Activated CD8-positive, alpha-beta memory T cell treated with anti-CD3 and anti-CD28 coated beads, Interleukin-2, amount 10 ng/mL, durations not matched to agents 7 days and 5 days (primary cell): ENCODE measurements around the gene RASGEF1C. TPM values are rescaled to one million over a fixed set of nuclear protein-coding genes. Genes with fewer than 3 reads are reported as not detected.
A peak's percentile ranks its signal among the peaks of the same experiment; 100 is the strongest.
"Not testable (repeated sequence)": the region's sequence is repeated elsewhere in the genome, so short reads cannot be mapped to it uniquely, and the experiment has no call there.

ENCODE experiments used
- ATAC-seq: fragments of 150-1000 bp; cut with Tn5 transposase; one replicate; pipeline ENCODE4 v1.10.0; 2021; ENCODE audit warnings: moderate library complexity
- CTCF ChIA-PET: fragments of 350-600 bp; sonication (Branson Sonifier 250); formaldehyde crosslinking; loops from one replicate; lab custom pipeline; 2021; ENCODE audit warnings: antibody characterized with exemption; lab: Charles Lee
- DNase-seq: peaks from one replicate; pipeline ENCODE4 v3.0.0-alpha.2; 2020
- H3K27ac Mint-ChIP-seq: one replicate; pipeline ENCODE4 v1.8.0; 2021; ENCODE audit warnings: mild to moderate bottlenecking, mixed read lengths
- H3K27me3 Mint-ChIP-seq: one replicate; pipeline ENCODE4 v1.8.0; 2021; ENCODE audit warnings: mixed read lengths
- H3K36me3 Mint-ChIP-seq: one replicate; pipeline ENCODE4 v1.8.0; 2021; ENCODE audit warnings: mild to moderate bottlenecking, mixed read lengths
- H3K4me1 Mint-ChIP-seq: one replicate; pipeline ENCODE4 v1.8.0; 2021; ENCODE audit warnings: mixed read lengths
- H3K4me3 Mint-ChIP-seq: one replicate; pipeline ENCODE4 v1.8.0; 2021; ENCODE audit warnings: mild to moderate bottlenecking, moderate library complexity, mixed read lengths
- H3K9me3 Mint-ChIP-seq: one replicate; pipeline ENCODE4 v1.8.0; 2022; ENCODE audit warnings: low read depth, mixed read lengths
- total RNA-seq, 2 experiments: library from RNA; stranded (reverse); gene quantifications; one replicate each; pipeline ENCODE4 v1.2.3, GENCODE V29; 2021

RASGEF1C gene
- total RNA-seq, 2 experiments from 2014 or later, result not detected

GRCh38 chr5:180129291-180130190, 79.5 kb downstream of the RASGEF1C start:
- no peak for ATAC-seq
- Mint-ChIP-seq H3K9me3 (no peaks in the 10 kb centered on the region), H3K4me3 (no peak overlapping the region), H3K27ac (no peak overlapping the region), H3K27me3 (peaks cover 7% of the 10 kb centered on the region), H3K36me3 (no peaks in the 10 kb centered on the region), H3K4me1 (peaks cover 2% of the 10 kb centered on the region)
- CTCF ChIA-PET, result interaction anchor here (1.1 kb wide), 1 partner anchor 80 kb away, joined by 4 read pairs; the partner anchor contains the start of gene RASGEF1C
- peak; percentile 31 for DNase-seq

- H3K9me3 Mint-ChIP-seq, result no peaks in the 10 kb centered on the region
- CTCF ChIA-PET, result interaction anchor here (1.0 to 5.1 kb wide), 3 partner anchors 81 to 200 kb away, joined by 3 to 28 read pairs (median 4); partner anchors contain the start of gene RASGEF1C
- H3K27ac Mint-ChIP-seq, result no peak overlapping the region
- peaks cover 11% of the 10 kb centered on the region for H3K27me3 Mint-ChIP-seq
- H3K4me1 Mint-ChIP-seq, result peaks cover 2% of the 10 kb centered on the region
- DNase-seq (peak; percentile 28), ATAC-seq (no peak)
- no peaks in the 10 kb centered on the region for H3K36me3 Mint-ChIP-seq
- no peak overlapping the region for H3K4me3 Mint-ChIP-seq
Observed at GRCh38 chr5:180128671-180129261, 80.2 kb downstream of the RASGEF1C start.

- peak; percentile 32 for DNase-seq
- Mint-ChIP-seq H3K4me3 (no peak overlapping the region), H3K4me1 (peaks cover 2% of the 10 kb centered on the region), H3K36me3 (no peaks in the 10 kb centered on the region), H3K9me3 (no peaks in the 10 kb centered on the region), H3K27me3 (peaks cover 16% of the 10 kb centered on the region), H3K27ac (no peak overlapping the region)
- CTCF ChIA-PET, result interaction anchor here (0.6 to 5.1 kb wide), 7 partner anchors 79 to 428 kb away, joined by 3 to 28 read pairs (median 3); partner anchors contain the start of gene RASGEF1C
- no peak for ATAC-seq
Observed at GRCh38 chr5:180127682-180128670, 81.0 kb downstream of the RASGEF1C start.

- Mint-ChIP-seq H3K4me1 (peaks cover 2% of the 10 kb centered on the region), H3K27me3 (peaks cover 17% of the 10 kb centered on the region), H3K27ac (no peak overlapping the region), H3K36me3 (no peaks in the 10 kb centered on the region), H3K4me3 (no peak overlapping the region), H3K9me3 (no peaks in the 10 kb centered on the region)
- CTCF ChIA-PET, result interaction anchor here (0.6 to 5.1 kb wide), 5 partner anchors 80 to 427 kb away, joined by 3 to 28 read pairs (median 3); no protein-coding TSS in a partner anchor
- peak; percentile 50 for DNase-seq
- peak; percentile 74 for ATAC-seq
Observed at GRCh38 chr5:180126716-180127681, 82.0 kb downstream of the RASGEF1C start.

- H3K9me3 Mint-ChIP-seq, H3K4me3 Mint-ChIP-seq, H3K36me3 Mint-ChIP-seq, DNase-seq, H3K27ac Mint-ChIP-seq, ATAC-seq, H3K4me1 Mint-ChIP-seq: not testable (repeated sequence)
- CTCF ChIA-PET, result interaction anchor here (1.5 to 5.1 kb wide), 3 partner anchors 190 to 203 kb away, joined by 4 to 28 read pairs (median 8); no protein-coding TSS in a partner anchor
- H3K27me3 Mint-ChIP-seq, result peaks cover 17% of the 10 kb centered on the region
Observed at GRCh38 chr5:180126156-180126555, 82.9 kb downstream of the RASGEF1C start.

GRCh38 chr5:180124662-180125061, 84.3 kb downstream of the RASGEF1C start:
- CTCF ChIA-PET, result interaction anchor here (2.0 to 5.1 kb wide), 2 partner anchors 191 to 204 kb away, joined by 8 to 28 read pairs; no protein-coding TSS in a partner anchor
- not testable (repeated sequence) for H3K27ac Mint-ChIP-seq

GRCh38 chr5:180122875-180123274, 86.1 kb downstream of the RASGEF1C start:
- no peak for DNase-seq
- H3K36me3 Mint-ChIP-seq, result no peaks in the 10 kb centered on the region
- no peak for ATAC-seq
- no peaks in the 10 kb centered on the region for H3K9me3 Mint-ChIP-seq
- CTCF ChIA-PET, result interaction anchor here (1.1 to 1.2 kb wide), 2 partner anchors 193 to 206 kb away, joined by 3 read pairs; no protein-coding TSS in a partner anchor
- H3K27me3 Mint-ChIP-seq, result peaks cover 17% of the 10 kb centered on the region
- H3K27ac Mint-ChIP-seq, result no peak overlapping the region
- no peak overlapping the region for H3K4me3 Mint-ChIP-seq
- peaks cover 2% of the 10 kb centered on the region for H3K4me1 Mint-ChIP-seq

More at GRCh38 chr5:180124662-180125061, 84.3 kb downstream of the RASGEF1C start:
- not testable (repeated sequence) for H3K4me3 Mint-ChIP-seq, DNase-seq, ATAC-seq, H3K36me3 Mint-ChIP-seq, H3K4me1 Mint-ChIP-seq, H3K9me3 Mint-ChIP-seq
- H3K27me3 Mint-ChIP-seq, result peaks cover 17% of the 10 kb centered on the region

GRCh38 chr5:180121826-180122413, 87.1 kb downstream of the RASGEF1C start:
- ATAC-seq (no peak), DNase-seq (no peak)
- Mint-ChIP-seq H3K27me3 (peaks cover 17% of the 10 kb centered on the region), H3K27ac (no peak overlapping the region), H3K4me3 (no peak overlapping the region), H3K36me3 (no peaks in the 10 kb centered on the region), H3K9me3 (no peaks in the 10 kb centered on the region), H3K4me1 (peaks cover 2% of the 10 kb centered on the region)
- CTCF ChIA-PET, result interaction anchor here (0.7 kb wide), 1 partner anchor 87 kb away, joined by 3 read pairs; the partner anchor contains the start of gene RASGEF1C

- Mint-ChIP-seq H3K4me3 (no peak overlapping the region), H3K4me1 (no peaks in the 10 kb centered on the region), H3K36me3 (no peaks in the 10 kb centered on the region), H3K27ac (no peak overlapping the region), H3K27me3 (peaks cover 10% of the 10 kb centered on the region), H3K9me3 (no peaks in the 10 kb centered on the region)
- ATAC-seq (no peak), DNase-seq (no peak)
- CTCF ChIA-PET, result no interaction called here
Observed at GRCh38 chr5:180120237-180121101, 88.5 kb downstream of the RASGEF1C start.

GRCh38 chr5:180119903-180120236, 89.1 kb downstream of the RASGEF1C start:
- no peaks in the 10 kb centered on the region for H3K9me3 Mint-ChIP-seq

More at GRCh38 chr5:180119903-180120236, 89.1 kb downstream of the RASGEF1C start:
- no peak overlapping the region for H3K4me3 Mint-ChIP-seq
- DNase-seq (no peak), ATAC-seq (no peak)
- no peaks in the 10 kb centered on the region for H3K36me3 Mint-ChIP-seq
- peaks cover 10% of the 10 kb centered on the region for H3K27me3 Mint-ChIP-seq
- H3K27ac Mint-ChIP-seq, result no peak overlapping the region
- no peaks in the 10 kb centered on the region for H3K4me1 Mint-ChIP-seq
- CTCF ChIA-PET, result no interaction called here
